NCI-H526 (cell line): ENCODE measurements around the gene INPP5A.
"Not testable (repeated sequence)": the region's sequence is repeated elsewhere in the genome, so short reads cannot be mapped to it uniquely, and the experiment has no call there.

Experiments used
- DNase-seq, 2 experiments: peaks; one replicate each; lab custom pipeline; 2025; lab: John Stamatoyannopoulos, UW

INPP5A gene

GRCh38 chr10:132564690-132565089, 27.1 kb downstream of the INPP5A start:
- DNase-seq: no peak

GRCh38 chr10:132565516-132566209, 28.1 kb downstream of the INPP5A start:
- DNase-seq: no peak

- DNase-seq: no peak
Observed at GRCh38 chr10:132566892-132567291, 29.3 kb downstream of the INPP5A start.

GRCh38 chr10:132570265-132570664, 32.7 kb downstream of the INPP5A start:
- DNase-seq: no peak

GRCh38 chr10:132570771-132571649, 33.4 kb downstream of the INPP5A start:
- DNase-seq: peak; percentile 14 to 64

- DNase-seq: peak; percentile 19 to 56
Observed at GRCh38 chr10:132571650-132572544, 34.3 kb downstream of the INPP5A start.

GRCh38 chr10:132572545-132572937, 35.0 kb downstream of the INPP5A start:
- DNase-seq: no peak

GRCh38 chr10:132572946-132573345, 35.4 kb downstream of the INPP5A start:
- not testable (repeated sequence) for DNase-seq

- no peak for DNase-seq
Observed at GRCh38 chr10:132574288-132574687, 36.7 kb downstream of the INPP5A start.

- DNase-seq: no peak
Observed at GRCh38 chr10:132574783-132575319, 37.3 kb downstream of the INPP5A start.

GRCh38 chr10:132575320-132576201, 38.0 kb downstream of the INPP5A start:
- DNase-seq: no peak

GRCh38 chr10:132576671-132577349, 39.2 kb downstream of the INPP5A start:
- DNase-seq: no peak

- no peak for DNase-seq
Observed at GRCh38 chr10:132577350-132578003, 39.9 kb downstream of the INPP5A start.

- no peak for DNase-seq
Observed at GRCh38 chr10:132578287-132578951, 40.8 kb downstream of the INPP5A start.

- no peak for DNase-seq
Observed at GRCh38 chr10:132579027-132579859, 41.7 kb downstream of the INPP5A start.

- no peak for DNase-seq
Observed at GRCh38 chr10:132580143-132580542, 42.6 kb downstream of the INPP5A start.

GRCh38 chr10:132580617-132581016, 43.0 kb downstream of the INPP5A start:
- no peak for DNase-seq

- DNase-seq: no peak
Observed at GRCh38 chr10:132582137-132582536, 44.5 kb downstream of the INPP5A start.
